Astrocyte of the cerebellum (primary cell): ENCODE results near the gene LRGUK.

Source experiments
- DNase-seq: peaks from one replicate; pipeline ENCODE4 v3.0.0-alpha.2; 2011; ENCODE audit warnings: low read depth
- H3K4me3 ChIP-seq: 2 replicates; pipeline ENCODE4 v1.5.1; 2011; ENCODE audit warnings: mild to moderate bottlenecking, low read depth, low read length, moderate library complexity
- in situ Hi-C: cut with HindIII; loops from 2 replicates; pipeline ENCODE4 v1.10.0; 2017; ENCODE audit warnings: low sequenced_read_pairs
- TF ChIP-seq, protein P1 (sequence below): IDR thresholded peaks from 2 replicates; pipeline ENCODE4 v1.5.1; 2012; ENCODE audit warnings: low read length, low read depth, moderate library complexity, mild to moderate bottlenecking; ENCODE audit errors: missing control alignments

Gene LRGUK

DNA sequence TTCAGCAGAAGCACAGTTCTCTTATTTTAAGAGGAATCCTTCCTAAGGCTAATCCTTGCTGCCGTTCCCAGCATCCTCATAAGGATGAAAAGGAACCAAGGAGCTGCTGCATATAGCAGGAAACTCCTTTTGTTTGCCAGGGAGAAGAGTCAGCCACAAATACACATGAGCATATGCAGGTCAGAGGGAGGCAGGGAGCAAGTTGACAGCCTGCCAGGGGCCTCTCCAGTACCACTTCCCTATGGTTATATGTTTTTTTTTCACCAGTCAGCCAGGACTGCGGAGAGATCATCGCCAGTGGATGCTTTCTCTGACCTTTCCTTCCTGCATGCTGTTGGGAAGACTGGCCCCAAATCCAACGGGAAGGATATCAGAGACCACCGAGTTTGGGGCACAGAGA is 149.8 kb downstream of the LRGUK start:
- in situ Hi-C loops = no loop called here
- DNase-seq = no peak
- H3K4me3 ChIP-seq = no peak overlapping the region
- TF ChIP-seq, protein P1, sequence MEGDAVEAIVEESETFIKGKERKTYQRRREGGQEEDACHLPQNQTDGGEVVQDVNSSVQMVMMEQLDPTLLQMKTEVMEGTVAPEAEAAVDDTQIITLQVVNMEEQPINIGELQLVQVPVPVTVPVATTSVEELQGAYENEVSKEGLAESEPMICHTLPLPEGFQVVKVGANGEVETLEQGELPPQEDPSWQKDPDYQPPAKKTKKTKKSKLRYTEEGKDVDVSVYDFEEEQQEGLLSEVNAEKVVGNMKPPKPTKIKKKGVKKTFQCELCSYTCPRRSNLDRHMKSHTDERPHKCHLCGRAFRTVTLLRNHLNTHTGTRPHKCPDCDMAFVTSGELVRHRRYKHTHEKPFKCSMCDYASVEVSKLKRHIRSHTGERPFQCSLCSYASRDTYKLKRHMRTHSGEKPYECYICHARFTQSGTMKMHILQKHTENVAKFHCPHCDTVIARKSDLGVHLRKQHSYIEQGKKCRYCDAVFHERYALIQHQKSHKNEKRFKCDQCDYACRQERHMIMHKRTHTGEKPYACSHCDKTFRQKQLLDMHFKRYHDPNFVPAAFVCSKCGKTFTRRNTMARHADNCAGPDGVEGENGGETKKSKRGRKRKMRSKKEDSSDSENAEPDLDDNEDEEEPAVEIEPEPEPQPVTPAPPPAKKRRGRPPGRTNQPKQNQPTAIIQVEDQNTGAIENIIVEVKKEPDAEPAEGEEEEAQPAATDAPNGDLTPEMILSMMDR = no peak

DNA sequence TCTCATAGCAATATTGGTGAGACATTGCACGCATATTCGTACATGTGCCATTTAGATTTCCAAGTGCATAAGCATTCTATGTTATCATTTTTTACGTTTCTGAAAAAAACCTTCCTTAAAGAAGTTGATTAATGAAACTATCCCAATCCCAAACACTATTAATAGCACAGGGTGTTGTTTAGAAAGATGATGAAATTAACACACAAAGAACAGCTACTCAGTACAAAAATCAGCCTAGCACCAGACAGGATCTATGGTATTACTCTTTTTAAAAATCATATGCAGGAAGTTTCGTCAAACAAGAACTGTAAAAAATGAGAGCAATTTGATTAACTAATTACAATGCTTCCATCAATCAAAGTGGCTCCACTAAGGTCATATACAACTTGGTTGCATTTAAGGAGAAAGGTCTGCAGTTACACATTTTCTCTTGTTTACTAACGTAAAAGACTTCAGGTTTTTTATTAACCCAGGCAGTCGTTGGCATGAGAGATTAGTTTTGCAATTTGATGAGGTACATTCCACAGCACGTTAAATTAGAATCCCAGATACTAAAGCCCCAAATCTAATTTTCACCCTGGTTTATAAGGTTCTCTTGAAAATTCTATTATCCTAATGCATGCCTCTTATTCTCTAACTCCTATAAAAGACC is 151.5 kb downstream of the LRGUK start:
- H3K4me3 ChIP-seq = no peak overlapping the region
- no peak for DNase-seq
- in situ Hi-C loops = no loop called here
- TF ChIP-seq, protein P1 = no peak

DNA sequence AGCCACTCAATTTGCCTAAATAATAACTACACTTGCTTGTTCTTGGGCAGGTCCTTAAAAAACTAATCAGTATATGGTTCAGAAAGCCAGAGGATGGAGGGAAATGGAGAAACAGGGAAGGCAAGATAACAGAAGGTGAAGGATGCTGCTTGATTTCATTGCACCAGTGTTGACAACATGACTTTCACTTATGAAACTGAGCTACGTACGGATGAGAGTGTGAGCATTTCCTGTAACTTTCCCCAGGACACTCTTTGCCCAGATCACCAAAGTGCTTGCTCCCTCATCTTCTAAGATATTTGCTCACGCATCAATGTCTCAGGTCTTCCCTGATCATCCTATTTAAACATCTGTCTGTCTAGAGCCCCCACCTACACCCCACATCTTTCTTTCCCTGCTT is 152.2 kb downstream of the LRGUK start:
- TF ChIP-seq, protein P1 = no peak
- in situ Hi-C loops = no loop called here
- no peak for DNase-seq
- no peak overlapping the region for H3K4me3 ChIP-seq

DNA sequence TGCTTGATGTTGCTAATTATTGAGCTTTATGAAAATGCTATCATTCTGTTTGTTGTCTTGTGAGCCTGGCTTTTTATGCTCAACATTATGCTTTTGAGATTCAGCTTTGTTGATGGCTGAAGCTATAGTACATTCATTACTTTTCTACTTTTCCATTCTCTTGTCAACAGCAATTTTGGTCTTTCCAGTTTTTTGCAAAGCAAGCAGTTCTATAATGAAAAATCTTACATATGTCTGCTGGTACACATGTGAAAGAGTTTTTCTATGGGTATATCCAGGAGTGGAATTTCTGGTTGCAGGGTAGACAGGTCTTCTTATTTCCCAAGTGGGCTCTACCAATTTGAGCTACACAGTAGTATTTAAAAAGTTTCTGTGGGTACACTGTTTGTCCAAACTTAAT is 152.8 kb downstream of the LRGUK start:
- in situ Hi-C loops = no loop called here
- no peak for DNase-seq
- TF ChIP-seq, protein P1 = no peak
- no peak overlapping the region for H3K4me3 ChIP-seq

DNA sequence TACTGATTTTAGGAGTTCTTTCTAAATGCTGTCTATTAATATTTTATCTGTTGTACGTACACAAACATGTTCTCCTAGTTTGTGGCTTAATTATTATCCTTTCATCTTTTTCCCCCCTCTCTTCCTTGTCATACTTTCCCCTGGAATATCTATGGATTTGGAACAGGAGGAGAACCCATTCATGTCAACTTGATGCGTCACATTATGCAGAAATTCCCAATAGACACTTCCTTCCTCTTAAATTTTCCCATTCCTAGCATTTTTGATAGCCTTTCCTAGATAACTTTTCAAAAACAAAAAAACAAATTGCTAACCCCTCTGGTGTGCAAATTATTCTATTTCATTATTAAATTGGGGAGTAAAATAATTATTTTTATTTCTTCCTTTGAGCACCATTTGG is 153.4 kb downstream of the LRGUK start:
- H3K4me3 ChIP-seq = no peak overlapping the region
- in situ Hi-C loops = no loop called here
- DNase-seq = no peak
- TF ChIP-seq, protein P1 = no peak

DNA sequence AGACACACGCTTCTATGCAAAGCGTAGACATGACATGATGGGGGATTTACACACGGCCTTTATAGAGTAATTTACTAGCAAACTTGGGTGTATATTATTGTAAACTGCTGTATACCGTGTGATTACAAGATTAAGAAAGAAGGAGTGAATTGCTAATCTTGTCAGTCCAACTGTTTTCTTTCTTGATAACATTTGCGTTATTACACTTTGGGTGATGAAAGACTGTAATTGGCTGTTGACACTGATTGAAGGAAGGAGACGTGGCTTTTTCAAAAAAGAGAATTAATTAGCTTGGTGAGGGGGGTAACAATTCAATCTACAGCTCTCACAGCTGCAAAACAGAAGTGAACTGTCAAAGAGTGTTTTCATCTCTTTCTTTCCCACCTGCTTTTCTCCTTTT is 156.9 kb downstream of the LRGUK start:
- in situ Hi-C loops = no loop called here

More for the DNA sequence above, 156.9 kb downstream of the LRGUK start:
- TF ChIP-seq, protein P1 = no peak
- H3K4me3 ChIP-seq = no peak overlapping the region
- DNase-seq = no peak
